HCT116 (cell line): ENCODE measurements around the gene CNOT2. TPM values are rescaled to one million over a fixed set of nuclear protein-coding genes. Genes with fewer than 3 reads are reported as not detected.

Source experiments
- ATAC-seq: fragments of 200-7000 bp; cut with Tn5 transposase; 2 replicates; pipeline ENCODE4 v1.9.1; 2020; ENCODE audit warnings: mild to moderate bottlenecking, moderate library complexity
- BruUV-seq: library from RNA; stranded (reverse); fragments of 400-500 nt; replicated peaks from 2 replicates; lab custom pipeline; 2021; lab: Mats Ljungman, UMichigan
- CTCF ChIA-PET: fragments of 300-600 bp; sonication (Branson Sonifier 250); formaldehyde crosslinking; loops from one replicate; lab custom pipeline; 2021; ENCODE audit warnings: antibody characterized with exemption; lab: Charles Lee
- POLR2A ChIA-PET: fragments of 300-600, 350-600 bp; sonication (Branson Sonifier 250); formaldehyde crosslinking; loops from one replicate; lab custom pipeline; 2021; ENCODE audit warnings: antibody characterized with exemption; lab: Charles Lee
- RAD21 ChIA-PET, 2 experiments: fragments of 300-600 bp; sonication (Branson Sonifier 250); formaldehyde crosslinking; loops; one replicate each; lab custom pipeline; 2023; ENCODE audit warnings: low total read pairs in 2 of 2; ENCODE audit not compliant: uncharacterized antibody in 2 of 2, unreplicated experiment in 2 of 2, low non-redundant PET in 1 of 2; lab: Charles Lee
- DNase-seq: peaks from one replicate; pipeline ENCODE4 v3.0.0-alpha.2; 2010; ENCODE audit warnings: low read depth, low spot score
- H2AFZ ChIP-seq: fragments of 200-600 bp; shearing (Covaris generic), sonication (generic); 2 replicates; pipeline ENCODE4 v1.6.1; 2017; ENCODE audit warnings: low read depth, mixed run types, mixed read lengths, antibody characterized with exemption, low read length; ENCODE audit not compliant: poor library complexity, severe bottlenecking
- H3K27ac ChIP-seq: 2 replicates; pipeline ENCODE4 v1.5.1; 2012; ENCODE audit warnings: low read depth, low read length
- H3K27me3 ChIP-seq: fragments of 200-600 bp; sonication (generic); 2 replicates; pipeline ENCODE4 v1.6.1; 2016; ENCODE audit warnings: mixed run types, low read length, mixed read lengths; ENCODE audit not compliant: insufficient read depth
- H3K36me3 ChIP-seq, 2 experiments: fragments of 200-500 bp in 1 of 2; fragments of 200-600 bp in 1 of 2; sonication (Bioruptor generic) in 1 of 2; sonication (generic) in 1 of 2; 2 replicates each; pipeline versions ENCODE4 v1.5.1 to v1.6.1; 2014 to 2016; ENCODE audit warnings: low read length in 2 of 2, inconsistent platforms in 1 of 2, mixed read lengths in 1 of 2, mixed run types in 1 of 2; ENCODE audit not compliant: insufficient read depth in 2 of 2, control insufficient read depth in 1 of 2
- H3K4me1 ChIP-seq, 2 experiments: fragments of 200-600 bp in 1 of 2; sonication (generic) in 1 of 2; 2 replicates each; pipeline versions ENCODE4 v1.5.1 to v1.6.1; 2012 to 2017; ENCODE audit warnings: low read length in 2 of 2, inconsistent platforms in 1 of 2, mild to moderate bottlenecking in 1 of 2, mixed read lengths in 1 of 2, mixed run types in 1 of 2, moderate library complexity in 1 of 2; ENCODE audit not compliant: insufficient read depth in 2 of 2, control insufficient read depth in 1 of 2
- H3K4me2 ChIP-seq: fragments of 200-600 bp; sonication (generic); 2 replicates; pipeline ENCODE4 v1.6.1; 2017; ENCODE audit warnings: mixed run types, low read length, mixed read lengths
- H3K4me3 ChIP-seq, 2 experiments: fragments of 200-600 bp in 1 of 2; sonication (generic) in 1 of 2; replicated peaks in 1 of 2; 2 replicates each; pipeline ENCODE4 v1.5.1; 2011 to 2016; ENCODE audit warnings: low read length in 2 of 2, control low read depth in 1 of 2, low read depth in 1 of 2, mild to moderate bottlenecking in 1 of 2, mixed read lengths in 1 of 2, mixed run types in 1 of 2
- H3K79me2 ChIP-seq: fragments of 200-600 bp; sonication (generic); 2 replicates; pipeline ENCODE4 v1.6.1; 2017; ENCODE audit warnings: mild to moderate bottlenecking, mixed run types, low read length, moderate library complexity, mixed read lengths; ENCODE audit not compliant: insufficient read depth
- H3K9ac ChIP-seq: fragments of 200-600 bp; sonication (generic); 2 replicates; pipeline ENCODE4 v1.6.1; 2016; ENCODE audit warnings: low read length, mixed read lengths
- H3K9me2 ChIP-seq: fragments of 200-600 bp; sonication (generic), shearing (Covaris generic); 2 replicates; pipeline ENCODE4 v1.6.1; 2017; ENCODE audit warnings: mixed run types, mild to moderate bottlenecking, moderate library complexity; ENCODE audit not compliant: insufficient read depth
- H3K9me3 ChIP-seq, 2 experiments: fragments of 200-500 bp in 1 of 2; fragments of 200-600 bp in 1 of 2; sonication (Bioruptor generic) in 1 of 2; sonication (generic) in 1 of 2; 2 replicates each; pipeline ENCODE4 v1.6.1; 2014 to 2017; ENCODE audit warnings: low read length in 2 of 2, mixed read lengths in 2 of 2, inconsistent platforms in 1 of 2, low read depth in 1 of 2, mild to moderate bottlenecking in 1 of 2, mixed run types in 1 of 2, moderate library complexity in 1 of 2; ENCODE audit not compliant: control insufficient read depth in 1 of 2, insufficient read depth in 1 of 2
- H4K20me1 ChIP-seq: fragments of 200-600 bp; sonication (generic), shearing (Covaris generic); 2 replicates; pipeline ENCODE4 v1.6.1; 2017; ENCODE audit warnings: mixed run types, mild to moderate bottlenecking, moderate library complexity; ENCODE audit not compliant: insufficient read depth
- ATF3 ChIP-seq: IDR thresholded peaks from 2 replicates; pipeline ENCODE4 v1.6.1; 2012
- CTCF ChIP-seq, 3 experiments: fragments of 200-600 bp in 1 of 3; sonication (generic) in 1 of 3; IDR thresholded peaks in 2 of 3; conservative IDR thresholded peaks in 1 of 3; 2 replicates each; pipeline ENCODE4 v1.5.1; 2012 to 2017; ENCODE audit warnings: low read depth in 2 of 3, low read length in 2 of 3, antibody characterized with exemption in 1 of 3, borderline replicate concordance in 1 of 3, control low read depth in 1 of 3, mild to moderate bottlenecking in 1 of 3, mixed read lengths in 1 of 3, mixed run types in 1 of 3, moderate library complexity in 1 of 3; ENCODE audit not compliant: insufficient read depth in 1 of 3
- EGR1 ChIP-seq: IDR thresholded peaks from 2 replicates; pipeline ENCODE4 v1.6.1; 2012; ENCODE audit warnings: low read depth
- ELF1 ChIP-seq: IDR thresholded peaks from 2 replicates; pipeline ENCODE4 v1.6.1; 2012; ENCODE audit warnings: low read depth, borderline replicate concordance
- EZH2 ChIP-seq: fragments of 200-600 bp; sonication (generic); IDR thresholded peaks from 2 replicates; pipeline ENCODE4 v1.6.1; 2017; ENCODE audit warnings: antibody characterized with exemption, mixed run types
- EZH2phosphoT487 ChIP-seq: fragments of 200-600 bp; IDR thresholded peaks from 2 replicates; pipeline ENCODE4 v1.6.1; 2018; ENCODE audit warnings: antibody characterized with exemption, borderline replicate concordance
- FOSL1 ChIP-seq: IDR thresholded peaks from 2 replicates; pipeline ENCODE4 v1.6.1; 2012; ENCODE audit warnings: low read depth
- JUND ChIP-seq: IDR thresholded peaks from 2 replicates; pipeline ENCODE4 v1.6.1; 2012
- MAX ChIP-seq: IDR thresholded peaks from 2 replicates; pipeline ENCODE4 v1.6.1; 2012
- POLR2A ChIP-seq: IDR thresholded peaks from 2 replicates; pipeline ENCODE4 v1.7.0; 2011; ENCODE audit warnings: borderline replicate concordance; ENCODE audit not compliant: insufficient read depth, insufficient read length; ENCODE audit errors: extremely low read depth
- POLR2AphosphoS5 ChIP-seq: IDR thresholded peaks from 2 replicates; pipeline ENCODE4 v1.6.1; 2011; ENCODE audit warnings: mild to moderate bottlenecking, low read depth, low read length, moderate library complexity
- RAD21 ChIP-seq: IDR thresholded peaks from 2 replicates; pipeline ENCODE4 v1.6.1; 2012; ENCODE audit warnings: low read depth, mild to moderate bottlenecking
- SIN3A ChIP-seq: IDR thresholded peaks from 2 replicates; pipeline ENCODE4 v1.6.1; 2012; ENCODE audit warnings: low read depth
- SP1 ChIP-seq: IDR thresholded peaks from 2 replicates; pipeline ENCODE4 v1.6.1; 2012; ENCODE audit warnings: low read depth
- SRF ChIP-seq: IDR thresholded peaks from 2 replicates; pipeline ENCODE4 v1.6.1; 2012; ENCODE audit warnings: low read depth
- TCF7L2 ChIP-seq: IDR thresholded peaks from 2 replicates; pipeline ENCODE4 v1.7.0; 2011; ENCODE audit warnings: borderline replicate concordance, inconsistent platforms; ENCODE audit not compliant: insufficient read depth, insufficient read length; ENCODE audit errors: extremely low read depth
- YY1 ChIP-seq: IDR thresholded peaks from 2 replicates; pipeline ENCODE4 v1.6.1; 2011; ENCODE audit warnings: low read length, low read depth, moderate library complexity, mild to moderate bottlenecking; ENCODE audit not compliant: insufficient replicate concordance; ENCODE audit errors: extremely low read depth
- ZBTB33 ChIP-seq: IDR thresholded peaks from 2 replicates; pipeline ENCODE4 v1.6.1; 2011; ENCODE audit warnings: mild to moderate bottlenecking, low read length, moderate library complexity; ENCODE audit not compliant: insufficient replicate concordance; ENCODE audit errors: extremely low read depth
- ZNF274 ChIP-seq: fragments of 200-500 bp; sonication (Bioruptor generic); IDR thresholded peaks from 2 replicates; pipeline ENCODE4 v1.6.1; 2014; ENCODE audit warnings: mild to moderate bottlenecking, low read depth, low read length, inconsistent platforms
- intact Hi-C: fragments of 100-400 bp; cut with micrococcal nuclease; formaldehyde crosslinking; loops from 2 replicates; pipeline ENCODE4 v1.10.0; 2022
- total RNA-seq: library from RNA; stranded (reverse); gene quantifications from one replicate; pipeline ENCODE4 v1.2.1, GENCODE V29; 2021; ENCODE audit not compliant: unreplicated experiment

Gene CNOT2
- total RNA-seq, 1 experiment from 2014 or later: 58.7 TPM

GRCh38 chr12:70252832-70253231, 9.6 kb downstream of the CNOT2 start:
- ChIA-PET POLR2A (no interaction called here), CTCF (no interaction called here)
- no TSS peak for BruUV-seq

More at GRCh38 chr12:70252832-70253231, 9.6 kb downstream of the CNOT2 start:
- DNase-seq: no peak
- TF ChIP-seq EZH2 (no peak), YY1 (no peak), FOSL1 (no peak), JUND (no peak), EZH2phosphoT487 (no peak), MAX (no peak), EGR1 (no peak), POLR2A (no peak), ELF1 (no peak), SIN3A (no peak), POLR2AphosphoS5 (no peak), ZNF274 (no peak), RAD21 (no peak), SP1 (no peak), CTCF (IDR thresholded peaks at IDR 0.05 in 2 of 3, conservative IDR thresholded peaks at IDR 0.05 in 1 of 3; ENCODE audit: borderline replicate concordance in 1 of 3, insufficient read depth in 1 of 3, low read depth in 2 of 3, low read length in 2 of 3) (no peak), SRF (no peak), ATF3 (no peak), TCF7L2 (no peak), ZBTB33 (no peak)
- H3K36me3 ChIP-seq: no peaks in the 10 kb centered on the region
- RAD21 ChIA-PET: no interaction called here
- no peak overlapping the region for H3K27ac ChIP-seq
- H3K9me3 ChIP-seq: no peaks in the 10 kb centered on the region
- no peaks in the 10 kb centered on the region for H3K9me2 ChIP-seq
- H2AFZ ChIP-seq: no peak overlapping the region
- peaks cover 17% of the 10 kb centered on the region; the same call in 1 of the 2 replicates for H4K20me1 ChIP-seq
- H3K27me3 ChIP-seq: no peaks in the 10 kb centered on the region
- ATAC-seq: no peak
- H3K9ac ChIP-seq: no peak overlapping the region
- intact Hi-C loops: no loop called here
- no peak overlapping the region for H3K4me3 ChIP-seq
- H3K79me2 ChIP-seq: peaks cover 97% of the 10 kb centered on the region
- no peaks in the 10 kb centered on the region for H3K4me1 ChIP-seq
- no peak overlapping the region for H3K4me2 ChIP-seq
